Neural cell (in vitro differentiated cells): ENCODE results near the gene CD6. TPM values are rescaled to one million over a fixed set of nuclear protein-coding genes. Genes with fewer than 3 reads are reported as not detected.

Experiments
- H2AFZ ChIP-seq: fragments of 200-600, 300-800 bp; sonication (generic), shearing (Covaris generic); 2 replicates; pipeline ENCODE4 v1.6.0; 2014; ENCODE audit warnings: low read depth, mild to moderate bottlenecking, antibody characterized with exemption, low read length, moderate library complexity
- H3F3A ChIP-seq: fragments of 200-600 bp; shearing (Covaris generic); 2 replicates; pipeline ENCODE4 v1.6.1; 2016; ENCODE audit warnings: mild to moderate bottlenecking, moderate library complexity, mixed read lengths, antibody characterized with exemption, low read length; ENCODE audit not compliant: insufficient read depth, poor library complexity, severe bottlenecking
- H3K27ac ChIP-seq: fragments of 200-600, 300-800 bp; sonication (generic), shearing (Covaris generic); 2 replicates; pipeline ENCODE4 v1.5.1; 2014; ENCODE audit warnings: mild to moderate bottlenecking, low read length, moderate library complexity
- H3K27me3 ChIP-seq: fragments of 300-800, 200-600 bp; sonication (generic), shearing (Covaris generic); 2 replicates; pipeline ENCODE4 v1.6.0; 2014; ENCODE audit warnings: mild to moderate bottlenecking, low read depth, low read length, moderate library complexity; ENCODE audit not compliant: insufficient read depth
- H3K36me3 ChIP-seq: fragments of 300-800, 200-600 bp; sonication (generic), shearing (Covaris generic); 2 replicates; pipeline ENCODE4 v1.5.1; 2014; ENCODE audit warnings: mild to moderate bottlenecking, antibody characterized with exemption, low read length, moderate library complexity; ENCODE audit not compliant: insufficient read depth
- H3K4me2 ChIP-seq: fragments of 300-800, 200-600 bp; sonication (generic), shearing (Covaris generic); 2 replicates; pipeline ENCODE4 v1.6.0; 2014; ENCODE audit warnings: mild to moderate bottlenecking, low read length
- H3K4me3 ChIP-seq: fragments of 300-800, 200-600 bp; sonication (generic), shearing (Covaris generic); 2 replicates; pipeline ENCODE4 v1.5.1; 2014; ENCODE audit warnings: mild to moderate bottlenecking, low read length, moderate library complexity
- H3K79me2 ChIP-seq: fragments of 200-600 bp; shearing (Covaris generic); replicated peaks from 2 replicates; pipeline ENCODE4 v1.6.0; 2014; ENCODE audit warnings: mild to moderate bottlenecking, low read length, moderate library complexity; ENCODE audit not compliant: insufficient read depth
- H3K9ac ChIP-seq: fragments of 300-800, 200-600 bp; sonication (generic), shearing (Covaris generic); 2 replicates; pipeline ENCODE4 v1.6.1; 2016; ENCODE audit warnings: mild to moderate bottlenecking, low read length, mixed read lengths
- H3K9me2 ChIP-seq: fragments of 200-600 bp; shearing (Covaris generic); 2 replicates; pipeline ENCODE4 v1.6.1; 2016; ENCODE audit warnings: mild to moderate bottlenecking, low read length, mixed read lengths; ENCODE audit not compliant: insufficient read depth
- H3K9me3 ChIP-seq: fragments of 200-600, 300-800 bp; sonication (generic), shearing (Covaris generic); 2 replicates; pipeline ENCODE4 v1.6.1; 2016; ENCODE audit warnings: mild to moderate bottlenecking, mixed run types, low read length, moderate library complexity, mixed read lengths
- H4K20me1 ChIP-seq: fragments of 200-600 bp; shearing (Covaris generic); 2 replicates; pipeline ENCODE4 v1.6.1; 2016; ENCODE audit warnings: mild to moderate bottlenecking, mixed run types; ENCODE audit not compliant: insufficient read depth
- EP300 ChIP-seq: fragments of 450-650 bp; conservative IDR thresholded peaks from 2 replicates; pipeline ENCODE4 v1.6.1; 2014; ENCODE audit warnings: antibody characterized with exemption, mild to moderate bottlenecking, moderate library complexity; ENCODE audit not compliant: poor library complexity, severe bottlenecking
- EZH2 ChIP-seq: fragments of 200-600, 300-800 bp; shearing (Covaris generic), sonication (generic); IDR thresholded peaks from 2 replicates; pipeline ENCODE4 v1.6.1; 2014; ENCODE audit warnings: antibody characterized with exemption, low read length, borderline replicate concordance, mild to moderate bottlenecking; ENCODE audit not compliant: insufficient read depth, poor library complexity, severe bottlenecking
- MXI1 ChIP-seq: fragments of 450-650 bp; conservative IDR thresholded peaks from 2 replicates; pipeline ENCODE4 v1.6.1; 2014; ENCODE audit warnings: antibody characterized with exemption, mild to moderate bottlenecking; ENCODE audit not compliant: poor library complexity, severe bottlenecking
- POLR2AphosphoS5 ChIP-seq: IDR thresholded peaks from 2 replicates; pipeline ENCODE4 v1.6.1; 2012
- RAD21 ChIP-seq: fragments of 450-650 bp; conservative IDR thresholded peaks from 2 replicates; pipeline ENCODE4 v1.6.1; 2014; ENCODE audit warnings: antibody characterized with exemption, mild to moderate bottlenecking, moderate library complexity
- SMC3 ChIP-seq: fragments of 450-650 bp; conservative IDR thresholded peaks from 2 replicates; pipeline ENCODE4 v1.6.1; 2014; ENCODE audit warnings: antibody characterized with exemption, mild to moderate bottlenecking, moderate library complexity; ENCODE audit not compliant: poor library complexity
- TAF1 ChIP-seq: IDR thresholded peaks from 2 replicates; pipeline ENCODE4 v1.6.1; 2012; ENCODE audit warnings: low read depth
- polyA plus RNA-seq: library from polyadenylated mRNA; depleted of rRNA; stranded (reverse); fragments of >200 nt; gene quantifications from 2 replicates; pipeline ENCODE4 v1.2.3, GENCODE V29; 2014
- TF ChIP-seq, protein P1 (sequence below): IDR thresholded peaks from 2 replicates; pipeline ENCODE4 v1.6.1; 2012; ENCODE audit warnings: borderline replicate concordance
- TF ChIP-seq, protein P2 (sequence below): fragments of 450-650 bp; IDR thresholded peaks from 2 replicates; pipeline ENCODE4 v1.5.1; 2014; ENCODE audit warnings: antibody characterized with exemption, mild to moderate bottlenecking, moderate library complexity; ENCODE audit not compliant: poor library complexity, severe bottlenecking

Gene CD6
- polyA plus RNA-seq, 1 donor from 2014 or later = not detected

DNA sequence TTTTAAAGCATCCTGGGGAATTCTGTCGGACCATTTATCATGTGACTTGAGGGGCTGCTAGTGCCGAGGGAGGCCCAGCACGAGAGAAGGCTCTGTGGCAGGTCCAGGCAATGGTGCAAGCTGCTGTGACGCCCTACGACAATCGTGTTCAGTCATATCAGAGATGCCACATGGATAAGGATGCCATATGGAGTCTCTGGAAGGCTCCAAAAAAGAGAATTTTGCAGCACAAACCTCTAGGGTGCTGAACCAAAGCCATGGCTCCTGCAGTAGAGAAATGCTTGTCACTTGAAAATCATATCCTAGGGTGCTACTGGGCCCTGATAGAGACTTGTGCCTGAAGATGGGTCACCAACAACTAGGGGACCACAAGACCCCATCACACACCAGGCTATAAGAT is 6.7 kb upstream of the CD6 start:
- Histone ChIP-seq H3K9me3 (no peaks in the 10 kb centered on the region), H4K20me1 (no peaks in the 10 kb centered on the region), H3K4me3 (no peak overlapping the region), H2AFZ (no peak overlapping the region), H3K4me2 (no peak overlapping the region), H3K79me2 (no peaks in the 10 kb centered on the region), H3K9me2 (no peaks in the 10 kb centered on the region), H3K27me3 (no peaks in the 10 kb centered on the region), H3K9ac (no peak overlapping the region), H3F3A (no peaks in the 10 kb centered on the region), H3K36me3 (no peaks in the 10 kb centered on the region), H3K27ac (no peak overlapping the region)
- no peak for TF ChIP-seq POLR2AphosphoS5
- TF ChIP-seq, protein P1, sequence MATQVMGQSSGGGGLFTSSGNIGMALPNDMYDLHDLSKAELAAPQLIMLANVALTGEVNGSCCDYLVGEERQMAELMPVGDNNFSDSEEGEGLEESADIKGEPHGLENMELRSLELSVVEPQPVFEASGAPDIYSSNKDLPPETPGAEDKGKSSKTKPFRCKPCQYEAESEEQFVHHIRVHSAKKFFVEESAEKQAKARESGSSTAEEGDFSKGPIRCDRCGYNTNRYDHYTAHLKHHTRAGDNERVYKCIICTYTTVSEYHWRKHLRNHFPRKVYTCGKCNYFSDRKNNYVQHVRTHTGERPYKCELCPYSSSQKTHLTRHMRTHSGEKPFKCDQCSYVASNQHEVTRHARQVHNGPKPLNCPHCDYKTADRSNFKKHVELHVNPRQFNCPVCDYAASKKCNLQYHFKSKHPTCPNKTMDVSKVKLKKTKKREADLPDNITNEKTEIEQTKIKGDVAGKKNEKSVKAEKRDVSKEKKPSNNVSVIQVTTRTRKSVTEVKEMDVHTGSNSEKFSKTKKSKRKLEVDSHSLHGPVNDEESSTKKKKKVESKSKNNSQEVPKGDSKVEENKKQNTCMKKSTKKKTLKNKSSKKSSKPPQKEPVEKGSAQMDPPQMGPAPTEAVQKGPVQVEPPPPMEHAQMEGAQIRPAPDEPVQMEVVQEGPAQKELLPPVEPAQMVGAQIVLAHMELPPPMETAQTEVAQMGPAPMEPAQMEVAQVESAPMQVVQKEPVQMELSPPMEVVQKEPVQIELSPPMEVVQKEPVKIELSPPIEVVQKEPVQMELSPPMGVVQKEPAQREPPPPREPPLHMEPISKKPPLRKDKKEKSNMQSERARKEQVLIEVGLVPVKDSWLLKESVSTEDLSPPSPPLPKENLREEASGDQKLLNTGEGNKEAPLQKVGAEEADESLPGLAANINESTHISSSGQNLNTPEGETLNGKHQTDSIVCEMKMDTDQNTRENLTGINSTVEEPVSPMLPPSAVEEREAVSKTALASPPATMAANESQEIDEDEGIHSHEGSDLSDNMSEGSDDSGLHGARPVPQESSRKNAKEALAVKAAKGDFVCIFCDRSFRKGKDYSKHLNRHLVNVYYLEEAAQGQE = no peak

DNA sequence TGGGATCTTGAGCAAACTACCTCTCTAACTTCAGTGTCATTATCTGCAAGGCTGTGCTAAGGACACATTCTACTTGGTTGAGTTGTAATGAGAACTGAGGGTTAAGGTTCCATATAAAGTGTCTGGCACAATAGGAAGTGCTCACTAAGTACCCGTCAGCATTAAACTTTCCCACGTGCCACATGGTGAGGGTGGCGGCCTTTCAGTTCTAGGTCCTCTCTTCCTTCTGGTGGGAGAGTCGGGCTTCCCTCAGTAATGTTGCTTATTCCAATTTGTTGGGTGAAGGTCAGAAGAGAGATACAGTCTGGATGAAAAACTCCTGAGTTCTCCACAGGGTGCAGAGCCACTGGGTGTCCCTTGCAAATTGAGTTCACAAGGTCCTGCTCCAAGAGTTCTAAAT is 4.6 kb upstream of the CD6 start:
- no peaks in the 10 kb centered on the region for H3K9me3 ChIP-seq
- no peaks in the 10 kb centered on the region for H3K27me3 ChIP-seq
- H3K79me2 ChIP-seq = no peaks in the 10 kb centered on the region
- no peaks in the 10 kb centered on the region for H3K36me3 ChIP-seq
- TF ChIP-seq TAF1 = no peak
- no peak for TF ChIP-seq EP300
- no peak for TF ChIP-seq EZH2
- TF ChIP-seq, protein P1 = no peak
- TF ChIP-seq MXI1 = no peak
- no peak for TF ChIP-seq RAD21
- no peak for TF ChIP-seq SMC3
- TF ChIP-seq, protein P2, sequence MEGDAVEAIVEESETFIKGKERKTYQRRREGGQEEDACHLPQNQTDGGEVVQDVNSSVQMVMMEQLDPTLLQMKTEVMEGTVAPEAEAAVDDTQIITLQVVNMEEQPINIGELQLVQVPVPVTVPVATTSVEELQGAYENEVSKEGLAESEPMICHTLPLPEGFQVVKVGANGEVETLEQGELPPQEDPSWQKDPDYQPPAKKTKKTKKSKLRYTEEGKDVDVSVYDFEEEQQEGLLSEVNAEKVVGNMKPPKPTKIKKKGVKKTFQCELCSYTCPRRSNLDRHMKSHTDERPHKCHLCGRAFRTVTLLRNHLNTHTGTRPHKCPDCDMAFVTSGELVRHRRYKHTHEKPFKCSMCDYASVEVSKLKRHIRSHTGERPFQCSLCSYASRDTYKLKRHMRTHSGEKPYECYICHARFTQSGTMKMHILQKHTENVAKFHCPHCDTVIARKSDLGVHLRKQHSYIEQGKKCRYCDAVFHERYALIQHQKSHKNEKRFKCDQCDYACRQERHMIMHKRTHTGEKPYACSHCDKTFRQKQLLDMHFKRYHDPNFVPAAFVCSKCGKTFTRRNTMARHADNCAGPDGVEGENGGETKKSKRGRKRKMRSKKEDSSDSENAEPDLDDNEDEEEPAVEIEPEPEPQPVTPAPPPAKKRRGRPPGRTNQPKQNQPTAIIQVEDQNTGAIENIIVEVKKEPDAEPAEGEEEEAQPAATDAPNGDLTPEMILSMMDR = no peak
- TF ChIP-seq POLR2AphosphoS5 = no peak
- no peak overlapping the region for H3K4me3 ChIP-seq
- H3F3A ChIP-seq = no peaks in the 10 kb centered on the region
- H4K20me1 ChIP-seq = no peaks in the 10 kb centered on the region
- H2AFZ ChIP-seq = no peak overlapping the region
- no peak overlapping the region for H3K27ac ChIP-seq
- H3K9me2 ChIP-seq = no peaks in the 10 kb centered on the region
- no peak overlapping the region for H3K4me2 ChIP-seq
- H3K9ac ChIP-seq = no peak overlapping the region
